AG04450 (cell line): ENCODE results near the gene ATRX. TPM values are rescaled to one million over a fixed set of nuclear protein-coding genes. Genes with fewer than 3 reads are reported as not detected.

ENCODE experiments used
- CTCF ChIA-PET: fragments of 300-600, 350-600 bp; formaldehyde crosslinking; extraction: SDS; loops from one replicate; lab custom pipeline; 2022; ENCODE audit warnings: antibody characterized with exemption, inconsistent platforms; lab: Charles Lee
- POLR2A ChIA-PET: fragments of 350-600 bp; formaldehyde crosslinking; extraction: SDS; loops from one replicate; lab custom pipeline; 2021; ENCODE audit warnings: antibody characterized with exemption, inconsistent platforms; lab: Yijun Ruan, JAX
- DNase-seq: peaks from one replicate; pipeline ENCODE4 v3.0.0-alpha.2; 2011; ENCODE audit warnings: low read depth, low spot score
- H3K27ac ChIP-seq: one replicate; pipeline ENCODE4 v1.5.1; 2012; ENCODE audit warnings: low read depth, low read length, control low read depth
- H3K27me3 ChIP-seq: one replicate; pipeline ENCODE4 v1.6.0; 2012; ENCODE audit warnings: low read length; ENCODE audit not compliant: control insufficient read depth, insufficient read depth
- H3K4me3 ChIP-seq: 2 replicates; pipeline ENCODE4 v1.5.1; 2011; ENCODE audit warnings: mild to moderate bottlenecking, low read depth, low read length, control low read depth
- H3K9me3 ChIP-seq: 2 replicates; pipeline ENCODE4 v1.5.1; 2012; ENCODE audit warnings: low read length; ENCODE audit not compliant: control insufficient read depth, insufficient read depth
- polyA plus RNA-seq: library from polyadenylated mRNA; depleted of rRNA; stranded (reverse); fragments of >200 nt; gene quantifications from 2 replicates; pipeline ENCODE4 v1.2.3, GENCODE V29; 2011
- TF ChIP-seq, protein P1 (sequence below): IDR thresholded peaks from 2 replicates; pipeline ENCODE4 v1.5.1; 2011; ENCODE audit warnings: low read depth, low read length, control low read depth, inconsistent platforms

ATRX gene
- polyA plus RNA-seq, 1 experiment, result 76.3 TPM

DNA sequence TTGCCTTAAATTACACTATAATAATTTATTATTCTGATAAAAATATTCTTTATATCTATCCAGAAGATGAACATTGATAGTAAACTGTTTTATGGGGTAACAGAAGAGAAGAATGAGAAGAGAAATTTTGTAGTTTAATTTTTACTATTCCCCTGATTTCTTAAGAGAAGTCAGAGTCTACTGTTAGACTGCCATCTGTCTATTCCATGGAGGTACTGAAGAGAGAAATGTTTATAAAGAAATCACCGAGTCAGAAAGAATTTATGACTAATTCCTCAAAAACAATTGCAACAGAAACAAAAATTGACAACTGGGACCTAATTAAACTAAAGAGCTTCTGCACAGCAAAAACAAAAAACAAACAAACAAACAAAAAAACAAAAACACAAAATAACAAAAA, 188.9 kb downstream of the ATRX start:
- no peak overlapping the region for H3K4me3 ChIP-seq
- ChIA-PET POLR2A (no interaction called here), CTCF (interaction anchor here (0.9 kb wide), 1 partner anchor 302 kb away, joined by 3 read pairs; the partner anchor contains the start of gene COX7B)
- peak; percentile 0 for DNase-seq
- no peak overlapping the region for H3K27ac ChIP-seq
- TF ChIP-seq, protein P1, sequence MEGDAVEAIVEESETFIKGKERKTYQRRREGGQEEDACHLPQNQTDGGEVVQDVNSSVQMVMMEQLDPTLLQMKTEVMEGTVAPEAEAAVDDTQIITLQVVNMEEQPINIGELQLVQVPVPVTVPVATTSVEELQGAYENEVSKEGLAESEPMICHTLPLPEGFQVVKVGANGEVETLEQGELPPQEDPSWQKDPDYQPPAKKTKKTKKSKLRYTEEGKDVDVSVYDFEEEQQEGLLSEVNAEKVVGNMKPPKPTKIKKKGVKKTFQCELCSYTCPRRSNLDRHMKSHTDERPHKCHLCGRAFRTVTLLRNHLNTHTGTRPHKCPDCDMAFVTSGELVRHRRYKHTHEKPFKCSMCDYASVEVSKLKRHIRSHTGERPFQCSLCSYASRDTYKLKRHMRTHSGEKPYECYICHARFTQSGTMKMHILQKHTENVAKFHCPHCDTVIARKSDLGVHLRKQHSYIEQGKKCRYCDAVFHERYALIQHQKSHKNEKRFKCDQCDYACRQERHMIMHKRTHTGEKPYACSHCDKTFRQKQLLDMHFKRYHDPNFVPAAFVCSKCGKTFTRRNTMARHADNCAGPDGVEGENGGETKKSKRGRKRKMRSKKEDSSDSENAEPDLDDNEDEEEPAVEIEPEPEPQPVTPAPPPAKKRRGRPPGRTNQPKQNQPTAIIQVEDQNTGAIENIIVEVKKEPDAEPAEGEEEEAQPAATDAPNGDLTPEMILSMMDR, result peak; percentile 45
- H3K9me3 ChIP-seq, result no peaks in the 10 kb centered on the region
- no peaks in the 10 kb centered on the region for H3K27me3 ChIP-seq

GRCh38 chrX:77595848-77596247, 190.2 kb downstream of the ATRX start:
- CTCF ChIA-PET, result no interaction called here
- no peak overlapping the region for H3K27ac ChIP-seq
- no peaks in the 10 kb centered on the region for H3K27me3 ChIP-seq
- TF ChIP-seq, protein P1, result no peak
- no peaks in the 10 kb centered on the region for H3K9me3 ChIP-seq
- POLR2A ChIA-PET, result no interaction called here
- no peak overlapping the region for H3K4me3 ChIP-seq
- no peak for DNase-seq

DNA sequence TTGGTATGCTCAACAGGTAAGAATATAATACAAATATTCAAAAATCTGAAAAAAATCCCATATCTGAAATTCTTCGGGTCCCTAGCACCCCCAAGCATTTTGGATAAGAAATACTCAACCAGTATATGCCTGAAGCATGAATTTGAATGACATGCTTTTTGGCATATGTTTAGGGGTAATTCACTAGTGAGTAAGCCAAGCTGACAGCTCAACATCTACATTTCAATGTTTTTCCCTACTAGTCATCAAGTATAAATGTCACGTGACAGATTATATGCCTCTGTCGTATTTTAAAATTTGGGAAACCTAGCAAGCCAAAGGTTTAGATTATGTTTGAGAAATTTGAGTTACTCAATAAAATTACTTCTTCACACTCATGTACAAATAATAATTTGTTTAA, 213.7 kb downstream of the ATRX start:
- no peak overlapping the region for H3K4me3 ChIP-seq
- H3K27me3 ChIP-seq, result no peaks in the 10 kb centered on the region
- no peaks in the 10 kb centered on the region for H3K9me3 ChIP-seq
- ChIA-PET CTCF (no interaction called here), POLR2A (no interaction called here)
- TF ChIP-seq, protein P1, result no peak
- H3K27ac ChIP-seq, result no peak overlapping the region
- no peak for DNase-seq

DNA sequence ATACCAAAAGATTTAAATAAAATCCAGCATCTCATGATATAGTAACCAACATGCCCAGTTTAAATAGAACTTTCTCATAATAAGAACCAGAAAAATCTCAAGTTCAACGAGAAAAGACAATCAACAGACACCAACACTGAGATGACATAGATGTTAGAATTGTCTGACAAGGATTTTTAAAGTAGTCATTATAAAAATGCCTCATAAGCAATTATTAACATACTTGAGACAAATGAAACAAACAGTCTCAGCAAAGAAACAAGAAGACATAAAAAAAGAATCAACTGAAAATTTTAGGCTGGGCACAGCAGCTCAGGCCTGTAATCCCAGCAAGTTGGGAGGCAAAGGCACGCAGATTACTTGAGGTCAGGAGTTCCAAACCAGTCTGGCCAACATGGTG, 220.7 kb downstream of the ATRX start:
- H3K4me3 ChIP-seq, result no peak overlapping the region
- H3K27ac ChIP-seq, result no peak overlapping the region
- H3K9me3 ChIP-seq, result no peaks in the 10 kb centered on the region
- DNase-seq, result no peak
- H3K27me3 ChIP-seq, result no peaks in the 10 kb centered on the region
- POLR2A ChIA-PET, result no interaction called here
- TF ChIP-seq, protein P1, result no peak
- CTCF ChIA-PET, result no interaction called here

DNA sequence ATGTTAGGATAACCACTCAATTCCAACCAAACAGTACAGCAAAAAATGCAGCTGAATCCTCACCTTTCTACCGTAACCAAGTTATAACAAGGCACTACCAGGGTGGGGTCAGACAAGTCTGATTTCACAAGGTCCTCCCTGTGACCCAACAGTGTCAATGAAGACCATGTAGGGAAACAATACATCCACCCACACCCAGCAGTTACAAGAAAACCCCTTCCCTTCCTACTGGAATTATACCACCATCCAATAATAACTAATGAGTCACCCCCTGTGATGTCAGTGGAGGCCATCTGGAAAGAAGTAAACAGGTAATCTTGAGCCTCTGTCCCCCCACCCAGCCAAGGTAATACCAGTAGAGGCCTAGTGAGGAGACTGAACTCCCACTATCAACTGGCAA, 221.2 kb downstream of the ATRX start:
- no peak overlapping the region for H3K4me3 ChIP-seq
- CTCF ChIA-PET, result no interaction called here
- no peaks in the 10 kb centered on the region for H3K27me3 ChIP-seq
- POLR2A ChIA-PET, result no interaction called here
- H3K9me3 ChIP-seq, result no peaks in the 10 kb centered on the region
- DNase-seq, result no peak
- TF ChIP-seq, protein P1, result no peak
- H3K27ac ChIP-seq, result no peak overlapping the region
